Activated CD8-positive, alpha-beta T cell treated with anti-CD3 and anti-CD28 coated beads for 36 hours (primary cell): Measurements from ENCODE around the gene SETD4. TPM values are rescaled to one million over a fixed set of nuclear protein-coding genes. Genes with fewer than 3 reads are reported as not detected.
A peak's percentile ranks its signal among the peaks of the same experiment; 100 is the strongest.

Source experiments
- ATAC-seq: fragments of 200-7000 bp; cut with Tn5 transposase; one replicate; pipeline ENCODE4 v1.10.0; 2021; ENCODE audit warnings: mild to moderate bottlenecking, moderate library complexity
- CTCF ChIA-PET: fragments of 350-600 bp; sonication (Branson Sonifier 250); formaldehyde crosslinking; loops from one replicate; lab custom pipeline; 2021; ENCODE audit warnings: antibody characterized with exemption; lab: Charles Lee
- POLR2A ChIA-PET: fragments of 350-600 bp; sonication (Branson Sonifier 250); formaldehyde crosslinking; loops from one replicate; lab custom pipeline; 2021; ENCODE audit warnings: antibody characterized with exemption; lab: Charles Lee
- DNase-seq: peaks from one replicate; pipeline ENCODE4 v3.0.0-alpha.2; 2020
- H3K27ac Mint-ChIP-seq: one replicate; pipeline ENCODE4 v1.8.0; 2021; ENCODE audit warnings: mild to moderate bottlenecking, mixed read lengths
- H3K27me3 Mint-ChIP-seq: one replicate; pipeline ENCODE4 v1.8.0; 2021; ENCODE audit warnings: mixed read lengths
- H3K36me3 Mint-ChIP-seq: one replicate; pipeline ENCODE4 v1.8.0; 2021; ENCODE audit warnings: low read depth, mixed read lengths
- H3K4me1 Mint-ChIP-seq: one replicate; pipeline ENCODE4 v1.8.0; 2021; ENCODE audit warnings: low read depth, mixed read lengths
- H3K4me3 Mint-ChIP-seq: one replicate; pipeline ENCODE4 v1.8.0; 2021; ENCODE audit warnings: mild to moderate bottlenecking, moderate library complexity, mixed read lengths
- H3K9me3 Mint-ChIP-seq: one replicate; pipeline ENCODE4 v1.8.0; 2021; ENCODE audit warnings: mixed read lengths
- intact Hi-C: fragments of 100-400 bp; cut with micrococcal nuclease; formaldehyde crosslinking; loops from one replicate; pipeline ENCODE4 v1.10.0; 2022
- total RNA-seq, 2 experiments: library from RNA; stranded (reverse); gene quantifications; one replicate each; pipeline ENCODE4 v1.2.3, GENCODE V29; 2021
- TF ChIP-seq, protein P1 (sequence below): fragments of 200-600 bp; IDR thresholded peaks from one replicate; pipeline ENCODE4 v1.8.0; 2022; ENCODE audit warnings: antibody characterized with exemption, mild to moderate bottlenecking

The SETD4 gene, protein sequence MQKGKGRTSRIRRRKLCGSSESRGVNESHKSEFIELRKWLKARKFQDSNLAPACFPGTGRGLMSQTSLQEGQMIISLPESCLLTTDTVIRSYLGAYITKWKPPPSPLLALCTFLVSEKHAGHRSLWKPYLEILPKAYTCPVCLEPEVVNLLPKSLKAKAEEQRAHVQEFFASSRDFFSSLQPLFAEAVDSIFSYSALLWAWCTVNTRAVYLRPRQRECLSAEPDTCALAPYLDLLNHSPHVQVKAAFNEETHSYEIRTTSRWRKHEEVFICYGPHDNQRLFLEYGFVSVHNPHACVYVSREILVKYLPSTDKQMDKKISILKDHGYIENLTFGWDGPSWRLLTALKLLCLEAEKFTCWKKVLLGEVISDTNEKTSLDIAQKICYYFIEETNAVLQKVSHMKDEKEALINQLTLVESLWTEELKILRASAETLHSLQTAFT
- total RNA-seq: 10 to 100 TPM; 18.5 to 19.1 TPM

DNA sequence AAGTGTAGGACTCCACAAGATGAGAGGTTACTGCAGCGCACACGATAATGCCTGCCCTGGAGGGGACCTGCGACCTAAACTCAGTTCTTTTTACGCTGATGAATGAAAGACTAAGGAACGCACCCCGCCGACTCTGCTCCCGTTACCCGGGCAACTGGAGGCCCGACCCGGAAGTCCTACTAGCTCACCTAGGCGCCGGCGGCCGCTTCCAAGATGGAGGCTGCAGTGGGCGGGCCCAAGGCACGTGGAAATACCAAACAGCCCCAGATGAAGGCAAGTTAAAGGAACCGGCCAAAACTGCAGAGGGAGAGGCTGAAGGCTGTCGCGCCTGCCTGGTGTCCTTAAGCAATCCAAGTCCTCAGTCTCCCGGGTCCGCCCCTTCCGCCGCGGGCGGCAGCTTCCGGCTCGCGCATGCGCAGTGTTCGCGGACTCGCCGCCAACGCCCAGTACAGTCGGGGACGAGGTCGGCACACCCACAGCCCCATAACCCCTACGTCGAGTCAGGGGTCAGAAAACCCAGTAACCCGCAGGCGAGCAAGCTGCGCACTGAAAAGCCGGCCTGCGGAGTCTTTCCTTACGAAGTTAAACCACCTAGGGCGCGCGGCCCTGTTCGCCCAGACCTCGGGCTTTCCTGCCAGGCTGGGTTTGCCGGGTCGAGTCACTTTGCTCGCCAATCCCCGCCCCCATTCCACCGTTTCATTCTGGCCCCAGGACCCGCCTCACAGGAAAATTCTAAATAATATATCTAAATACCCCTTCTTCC is at the start of gene SETD4:
TSS of gene SETD4 (minus strand) at position 368 of the 763 bp plus-strand sequence. CDS start 1,638 bp downstream, outside the sequence.
- peaks cover 29% of the 10 kb centered on the region for H3K36me3 Mint-ChIP-seq
- POLR2A ChIA-PET: interaction anchor here (0.6 to 2.0 kb wide), 8 partner anchors 9 to 76 kb away, joined by 3 to 14 read pairs (median 4); partner anchors contain the start of gene CBR1
- H3K4me1 Mint-ChIP-seq: peaks cover 27% of the 10 kb centered on the region

DNA sequence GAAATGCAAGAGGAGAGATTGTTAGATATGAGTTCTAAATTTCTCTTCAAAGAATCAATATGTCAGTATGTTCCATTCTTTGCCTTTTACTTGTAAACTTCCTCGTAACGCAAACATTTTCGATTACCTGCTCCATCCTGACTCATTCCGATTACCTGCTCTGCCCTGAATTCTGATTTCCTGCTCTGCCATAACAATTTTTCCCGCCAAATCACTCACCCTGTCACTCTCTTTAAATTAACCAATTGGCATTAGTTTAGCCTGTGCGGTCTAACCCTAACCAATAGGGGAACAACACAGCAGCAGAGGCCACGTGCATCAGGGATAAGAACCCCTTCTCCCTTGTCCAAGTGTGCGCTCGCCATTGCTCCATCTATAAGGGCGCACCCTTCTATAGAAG is 49.5 kb upstream of the SETD4 start:
- TF ChIP-seq, protein P1, sequence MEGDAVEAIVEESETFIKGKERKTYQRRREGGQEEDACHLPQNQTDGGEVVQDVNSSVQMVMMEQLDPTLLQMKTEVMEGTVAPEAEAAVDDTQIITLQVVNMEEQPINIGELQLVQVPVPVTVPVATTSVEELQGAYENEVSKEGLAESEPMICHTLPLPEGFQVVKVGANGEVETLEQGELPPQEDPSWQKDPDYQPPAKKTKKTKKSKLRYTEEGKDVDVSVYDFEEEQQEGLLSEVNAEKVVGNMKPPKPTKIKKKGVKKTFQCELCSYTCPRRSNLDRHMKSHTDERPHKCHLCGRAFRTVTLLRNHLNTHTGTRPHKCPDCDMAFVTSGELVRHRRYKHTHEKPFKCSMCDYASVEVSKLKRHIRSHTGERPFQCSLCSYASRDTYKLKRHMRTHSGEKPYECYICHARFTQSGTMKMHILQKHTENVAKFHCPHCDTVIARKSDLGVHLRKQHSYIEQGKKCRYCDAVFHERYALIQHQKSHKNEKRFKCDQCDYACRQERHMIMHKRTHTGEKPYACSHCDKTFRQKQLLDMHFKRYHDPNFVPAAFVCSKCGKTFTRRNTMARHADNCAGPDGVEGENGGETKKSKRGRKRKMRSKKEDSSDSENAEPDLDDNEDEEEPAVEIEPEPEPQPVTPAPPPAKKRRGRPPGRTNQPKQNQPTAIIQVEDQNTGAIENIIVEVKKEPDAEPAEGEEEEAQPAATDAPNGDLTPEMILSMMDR: no peak
- H3K9me3 Mint-ChIP-seq: no peaks in the 10 kb centered on the region
- CTCF ChIA-PET: no interaction called here
- DNase-seq: no peak
- H3K27ac Mint-ChIP-seq: no peak overlapping the region
- no peak overlapping the region for H3K4me3 Mint-ChIP-seq
- peaks cover 20% of the 10 kb centered on the region for H3K4me1 Mint-ChIP-seq
- ATAC-seq: no peak
- POLR2A ChIA-PET: interaction anchor here (0.6 kb wide), 1 partner anchor 44 kb away, joined by 5 read pairs; no protein-coding TSS in a partner anchor
- H3K27me3 Mint-ChIP-seq: peaks cover 8% of the 10 kb centered on the region
- H3K36me3 Mint-ChIP-seq: no peaks in the 10 kb centered on the region
- intact Hi-C loops: no loop called here

More for the DNA sequence above, at the start of gene SETD4:
- Mint-ChIP-seq H3K27ac (peak within 1 kb of the TSS; percentile 93), H3K27me3 (no peaks in the 10 kb centered on the region), H3K4me3 (peak within 1 kb of the TSS; percentile 83), H3K9me3 (no peaks in the 10 kb centered on the region)
- TF ChIP-seq, protein P1: no peak
- CTCF ChIA-PET: interaction anchor here (0.8 to 2.9 kb wide), 4 partner anchors 10 to 53 kb away, joined by 3 to 26 read pairs (median 6); partner anchors contain the start of gene CBR1
- DNase-seq (peak; percentile 94), ATAC-seq (peak; percentile 93)
- intact Hi-C loops: no loop called here

DNA sequence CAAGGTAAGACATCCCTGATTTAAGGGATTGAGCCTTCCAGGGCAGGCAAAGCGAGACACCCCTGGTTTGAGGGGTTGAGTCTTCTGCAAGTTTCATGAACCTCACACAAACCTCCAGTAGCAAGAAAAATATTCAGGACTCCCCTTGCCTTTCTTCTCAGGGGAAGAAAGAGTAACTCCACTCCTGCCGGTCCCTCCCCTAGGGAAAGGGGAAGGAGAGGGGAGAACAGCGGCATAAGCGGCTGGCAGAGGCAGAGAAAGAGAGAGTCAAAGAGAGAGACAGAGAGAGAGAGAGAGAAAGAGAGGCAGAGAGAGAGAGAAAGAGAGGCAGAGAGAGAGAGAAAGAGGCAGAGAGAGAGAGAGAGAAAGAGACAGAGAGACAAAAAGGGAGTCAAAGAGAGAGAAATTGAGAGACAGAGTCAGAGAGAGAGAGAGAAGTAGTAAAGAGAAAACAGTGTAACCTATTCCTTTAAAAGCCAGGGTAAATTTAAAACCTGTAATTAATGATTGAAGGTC is 45.1 kb upstream of the SETD4 start:
- peaks cover 16% of the 10 kb centered on the region for H3K27me3 Mint-ChIP-seq
- ChIA-PET CTCF (interaction anchor here (0.6 to 1.3 kb wide), 9 partner anchors 9 to 69 kb away, joined by 3 to 7 read pairs (median 4); partner anchors contain the start of gene SETD4), POLR2A (no interaction called here)
- TF ChIP-seq, protein P1: no peak
- H3K27ac Mint-ChIP-seq: no peak overlapping the region
- H3K36me3 Mint-ChIP-seq: no peaks in the 10 kb centered on the region
- ATAC-seq (no peak), DNase-seq (no peak)
- intact Hi-C loops: no loop called here
- peaks cover 4% of the 10 kb centered on the region for H3K4me1 Mint-ChIP-seq
- H3K9me3 Mint-ChIP-seq: no peaks in the 10 kb centered on the region
- H3K4me3 Mint-ChIP-seq: no peak overlapping the region

DNA sequence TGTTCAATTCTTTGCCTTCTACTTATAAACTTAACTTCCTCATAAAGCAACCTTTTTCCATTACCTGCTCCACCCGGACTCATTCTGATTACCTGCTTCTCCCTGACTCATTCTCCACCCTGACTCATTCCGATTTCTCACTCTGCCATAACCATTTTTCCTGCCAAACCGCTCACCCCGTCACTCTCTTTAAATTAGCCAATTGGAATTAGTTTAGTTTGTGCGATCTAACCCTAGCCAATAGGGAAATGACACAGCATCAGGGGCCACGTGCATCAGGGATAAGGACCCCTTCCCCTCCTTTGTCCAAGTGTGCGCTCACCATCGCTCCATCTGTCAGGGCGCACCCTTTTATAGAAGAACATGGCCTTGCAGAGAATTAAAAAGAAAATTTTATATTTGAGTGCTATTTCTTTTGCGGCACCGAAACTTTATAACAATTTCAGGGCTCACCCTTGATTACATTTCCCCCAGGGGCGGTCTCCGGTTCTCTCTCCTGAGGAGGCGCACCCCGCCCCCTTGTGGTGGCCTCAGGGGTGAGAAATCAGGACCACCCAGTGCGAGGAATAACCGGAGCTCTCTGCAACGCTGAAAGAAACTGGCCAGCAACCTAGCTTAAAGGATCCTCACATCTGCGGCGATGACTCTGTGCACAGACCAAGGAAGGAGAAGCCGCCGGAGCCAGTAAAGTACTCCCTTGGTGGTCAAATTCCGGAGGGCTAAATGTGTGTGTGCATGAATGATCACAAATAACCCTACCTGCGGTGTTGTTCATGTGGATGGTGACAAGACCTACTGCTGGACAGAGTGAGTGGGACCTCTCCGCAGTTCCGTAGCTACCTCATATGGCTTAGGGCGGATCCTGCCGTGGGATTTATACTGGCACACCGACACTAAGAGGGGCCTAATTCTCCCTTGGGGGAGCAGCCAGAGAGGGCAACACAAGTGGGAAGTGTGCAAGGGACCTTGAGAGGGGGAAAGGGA is 44.3 kb upstream of the SETD4 start:
- H3K27ac Mint-ChIP-seq: no peak overlapping the region
- intact Hi-C loops: no loop called here
- peaks cover 4% of the 10 kb centered on the region for H3K4me1 Mint-ChIP-seq
- no peaks in the 10 kb centered on the region for H3K9me3 Mint-ChIP-seq
- POLR2A ChIA-PET: interaction anchor here (1.0 kb wide), 1 partner anchor 17 kb away, joined by 3 read pairs; no protein-coding TSS in a partner anchor
- TF ChIP-seq, protein P1: peak; percentile 63
- CTCF ChIA-PET: interaction anchor here (0.6 to 1.9 kb wide), 11 partner anchors 8 to 69 kb away, joined by 3 to 14 read pairs (median 4); partner anchors contain the start of gene SETD4
- H3K36me3 Mint-ChIP-seq: no peaks in the 10 kb centered on the region
- DNase-seq (peak; percentile 75), ATAC-seq (peak; percentile 74)
- H3K27me3 Mint-ChIP-seq: peaks cover 16% of the 10 kb centered on the region
- H3K4me3 Mint-ChIP-seq: peak overlapping the region; percentile 17
